HCT116 (cell line): Measurements from ENCODE around the gene PIMREG.

Experiments used
- JUND ChIP-seq: IDR thresholded peaks from 2 replicates; pipeline ENCODE4 v1.6.1; 2012
- TF ChIP-seq, protein P1 (sequence below): IDR thresholded peaks from 2 replicates; pipeline ENCODE4 v1.6.1; 2012

DNA sequence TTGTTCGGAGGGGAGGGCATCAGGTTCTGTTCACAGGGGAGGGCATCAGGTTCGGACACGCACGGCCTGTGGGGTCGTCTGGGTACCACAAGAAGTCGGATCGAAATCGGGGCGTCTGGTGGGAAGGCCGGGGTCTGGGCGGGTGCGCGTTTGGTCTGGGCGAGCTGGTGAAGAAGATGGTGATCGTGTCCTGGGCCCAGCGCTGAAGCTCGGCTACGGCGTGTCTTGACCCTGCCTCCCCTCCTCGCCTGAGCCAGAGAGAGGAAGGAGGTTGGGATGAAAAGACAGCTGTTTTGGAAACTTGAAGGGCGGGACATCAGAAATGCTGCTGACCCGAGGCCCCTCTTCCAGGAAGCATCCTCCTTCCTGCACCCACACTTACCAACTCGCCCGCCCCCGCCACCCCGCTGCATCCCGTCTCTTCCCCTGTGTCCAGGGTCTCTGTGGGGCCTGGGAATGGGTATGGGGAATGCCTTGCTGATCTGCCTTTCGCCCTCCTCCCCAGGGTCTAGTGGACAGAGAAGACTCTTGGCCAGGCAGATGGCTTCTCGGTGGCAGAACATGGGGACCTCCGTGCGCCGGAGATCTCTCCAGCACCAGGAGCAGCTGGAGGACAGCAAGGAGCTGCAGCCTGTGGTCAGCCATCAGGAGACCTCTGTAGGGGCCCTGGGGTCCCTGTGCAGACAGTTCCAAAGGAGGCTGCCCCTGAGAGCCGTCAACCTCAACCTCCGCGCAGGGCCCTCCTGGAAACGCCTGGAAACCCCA is 498 bp downstream of the PIMREG start:
- TF ChIP-seq, protein P1, sequence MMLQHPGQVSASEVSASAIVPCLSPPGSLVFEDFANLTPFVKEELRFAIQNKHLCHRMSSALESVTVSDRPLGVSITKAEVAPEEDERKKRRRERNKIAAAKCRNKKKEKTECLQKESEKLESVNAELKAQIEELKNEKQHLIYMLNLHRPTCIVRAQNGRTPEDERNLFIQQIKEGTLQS: no peak
- no peak for TF ChIP-seq JUND
